ENCODE measurements around the gene LCNL1. TPM values are rescaled to one million over a fixed set of nuclear protein-coding genes. Genes with fewer than 3 reads are reported as not detected.
A peak's percentile ranks its signal among the peaks of the same experiment; 100 is the strongest.
"Not testable (repeated sequence)": the region's sequence is repeated elsewhere in the genome, so short reads cannot be mapped to it uniquely, and the experiment has no call there.

Gene LCNL1
- polyA plus RNA-seq, 3 donors: 0.18 to 0.38 (median 0.36) TPM

- DNase-seq: no peak
Observed at GRCh38 chr9:137023157-137023556, 40.4 kb downstream of the LCNL1 start.

GRCh38 chr9:137023583-137023991 lies 40.8 kb downstream of the LCNL1 start:
- no peak for DNase-seq

GRCh38 chr9:137025517-137025966 lies 42.7 kb downstream of the LCNL1 start:
- DNase-seq: peak; percentile 85

GRCh38 chr9:137026384-137026783 lies 43.6 kb downstream of the LCNL1 start:
- DNase-seq: no peak

GRCh38 chr9:137026828-137027227 lies 44.0 kb downstream of the LCNL1 start:
- no peak for DNase-seq

- DNase-seq: no peak
Observed at GRCh38 chr9:137027369-137028262, 44.8 kb downstream of the LCNL1 start, which contains the start of gene ABCA2. TSS of gene ABCA2 (minus strand) at chr9:137028237. CDS start at chr9:137028140, 97 bp downstream.

- no peak for DNase-seq
Observed at GRCh38 chr9:137028263-137029057, 45.7 kb downstream of the LCNL1 start.

GRCh38 chr9:137029058-137029936 lies 46.5 kb downstream of the LCNL1 start:
- no peak for DNase-seq

GRCh38 chr9:137030006-137030405 lies 47.2 kb downstream of the LCNL1 start:
- no peak for DNase-seq

GRCh38 chr9:137030538-137031527 lies 48.0 kb downstream of the LCNL1 start:
- DNase-seq: no peak

- DNase-seq: no peak
Observed at GRCh38 chr9:137031904-137032640, 49.3 kb downstream of the LCNL1 start, which contains the start of gene FUT7. TSS of gene FUT7 (minus strand) at chr9:137032088. CDS start at chr9:137031991, 97 bp downstream.

- no peak for DNase-seq
Observed at GRCh38 chr9:137032858-137033257, 50.1 kb downstream of the LCNL1 start.

- DNase-seq: not testable (repeated sequence)
Observed at GRCh38 chr9:137033481-137033880, 50.7 kb downstream of the LCNL1 start.

GRCh38 chr9:137034039-137034708 lies 51.4 kb downstream of the LCNL1 start:
- DNase-seq: no peak

- DNase-seq: peak; percentile 77
Observed at GRCh38 chr9:137034709-137035506, 52.1 kb downstream of the LCNL1 start.

Measured in renal pelvis (tissue), 4 donors.